BLaER1 treated with 17β-estradiol and CSF1 and Interleukin-3, amounts not matched to agents 10 nM and 100 nM (cell line): ENCODE results near the gene BCAT1.

Source experiments
- H3K27ac ChIP-seq, 11 experiments: shearing (Covaris generic); formaldehyde crosslinking; 2 replicates each; pipeline ENCODE4 v1.8.1; 2022
- H3K27me3 ChIP-seq, 11 experiments: shearing (Covaris generic); formaldehyde crosslinking; 2 replicates each; pipeline ENCODE4 v1.8.1; 2022
- H3K36me3 ChIP-seq, 11 experiments: shearing (Covaris generic); formaldehyde crosslinking; 2 replicates each; pipeline ENCODE4 v1.8.1; 2022
- H3K4me1 ChIP-seq, 10 experiments: shearing (Covaris generic); formaldehyde crosslinking; 2 replicates each; pipeline ENCODE4 v1.8.1; 2022
- H3K4me2 ChIP-seq, 11 experiments: shearing (Covaris generic); formaldehyde crosslinking; 2 replicates each; pipeline ENCODE4 v1.8.1; 2022
- H3K4me3 ChIP-seq, 10 experiments: shearing (Covaris generic); formaldehyde crosslinking; 2 replicates each; pipeline ENCODE4 v1.8.1; 2022
- H3K9ac ChIP-seq, 11 experiments: shearing (Covaris generic); formaldehyde crosslinking; 2 replicates each; pipeline ENCODE4 v1.8.1; 2022
- H3K9me3 ChIP-seq, 11 experiments: shearing (Covaris generic); formaldehyde crosslinking; replicated peaks in 1 of 11; 2 replicates each; pipeline ENCODE4 v1.8.1; 2022
- H4K20me1 ChIP-seq, 11 experiments: shearing (Covaris generic); formaldehyde crosslinking; 2 replicates each; pipeline ENCODE4 v1.8.1; 2022
- Cebpa-rat ChIP-seq, 11 experiments: shearing (Covaris generic); IDR thresholded peaks; 2 replicates each; pipeline ENCODE4 v1.8.1; 2022

The BCAT1 gene

DNA sequence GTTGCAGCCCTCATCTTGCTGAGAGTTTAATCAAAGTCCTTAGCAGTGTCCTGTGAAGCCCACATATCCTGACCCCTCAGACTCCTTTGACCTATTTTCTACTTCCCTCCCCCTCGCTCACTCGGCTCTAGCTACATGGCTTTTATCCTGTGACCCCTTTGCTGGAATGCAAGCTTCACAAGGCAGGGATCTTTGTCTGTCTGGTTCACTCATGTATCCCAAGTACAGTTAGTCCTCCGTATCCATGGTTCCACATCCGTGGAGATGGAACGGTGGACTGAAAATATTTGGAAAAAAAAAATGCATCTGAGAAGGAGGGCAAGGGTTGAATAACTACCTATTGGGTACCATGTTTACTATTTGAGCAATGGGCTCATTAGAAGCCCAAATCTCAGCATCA lies 173.8 kb downstream of the BCAT1 start:
- Histone ChIP-seq H3K4me3 (no peak overlapping the region), H3K27me3 (no peaks in the 10 kb centered on the region), H3K27ac (no peak overlapping the region), H3K4me2 (no peak overlapping the region), H3K9ac (no peak overlapping the region), H3K4me1 (peaks cover 0 to 25% (median 0%) of the 10 kb centered on the region in 10 experiments; a peak in 5 of 20 replicates), H3K9me3 (peaks cover 0 to 6% (median 4%) of the 10 kb centered on the region in 11 experiments; a peak in 4 of 22 replicates), H4K20me1 (no peaks in the 10 kb centered on the region), H3K36me3 (no peaks in the 10 kb centered on the region)
- TF ChIP-seq Cebpa-rat (IDR thresholded peaks at IDR 0.05), result no peak

DNA sequence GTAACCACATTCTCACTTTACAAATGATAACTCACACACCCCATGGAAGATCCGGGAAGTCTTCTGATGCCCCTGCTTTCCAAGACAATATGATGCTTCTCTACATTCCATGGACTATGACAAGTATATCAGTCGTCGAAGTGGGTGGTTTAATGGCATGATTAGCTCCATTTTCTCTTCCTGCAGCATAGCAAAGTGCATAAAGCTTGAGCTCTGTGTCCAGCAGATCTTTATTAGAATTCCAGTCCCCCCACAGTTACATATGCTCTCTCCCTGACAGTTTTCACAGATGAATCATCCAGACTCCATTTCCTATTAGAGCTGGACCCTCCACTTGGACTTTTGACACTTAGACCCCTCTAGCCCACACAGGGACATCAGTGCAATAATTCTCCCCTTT lies 174.9 kb downstream of the BCAT1 start:
- peaks cover 0 to 25% (median 0%) of the 10 kb centered on the region in 10 experiments; a peak in 5 of 20 replicates for H3K4me1 ChIP-seq
- no peaks in the 10 kb centered on the region for H4K20me1 ChIP-seq
- no peak overlapping the region for H3K27ac ChIP-seq
- no peak overlapping the region for H3K4me2 ChIP-seq
- H3K9ac ChIP-seq, result no peak overlapping the region
- H3K27me3 ChIP-seq, result no peaks in the 10 kb centered on the region
- no peaks in the 10 kb centered on the region for H3K36me3 ChIP-seq
- TF ChIP-seq Cebpa-rat (IDR thresholded peaks at IDR 0.05), result no peak
- H3K4me3 ChIP-seq, result no peak overlapping the region
- H3K9me3 ChIP-seq, result peaks cover 0 to 6% (median 4%) of the 10 kb centered on the region in 11 experiments; a peak in 4 of 22 replicates

DNA sequence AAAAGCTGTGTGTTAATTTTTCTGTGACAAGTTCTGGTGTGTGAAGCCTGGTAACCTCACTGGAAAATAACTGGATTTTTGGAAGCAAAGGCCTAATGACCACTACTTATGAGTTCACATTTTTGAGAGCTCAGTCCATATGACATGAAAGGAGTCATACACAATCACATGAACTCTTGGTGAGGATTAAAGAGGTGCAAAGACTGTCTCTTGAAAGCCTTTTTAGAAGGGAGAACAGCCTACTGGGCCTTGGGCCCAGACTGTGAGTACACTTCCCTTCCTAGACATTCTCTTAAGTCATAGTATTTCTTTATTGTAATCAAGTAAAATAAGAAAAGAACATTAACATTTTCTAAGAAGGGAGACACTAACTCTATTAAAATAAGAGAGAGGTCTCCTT lies 176.1 kb downstream of the BCAT1 start:
- Histone ChIP-seq H3K4me2 (no peak overlapping the region), H3K9ac (no peak overlapping the region), H3K27me3 (no peaks in the 10 kb centered on the region), H3K4me3 (no peak overlapping the region), H4K20me1 (no peaks in the 10 kb centered on the region), H3K27ac (no peak overlapping the region), H3K4me1 (peaks cover 0 to 17% (median 0%) of the 10 kb centered on the region in 10 experiments; a peak in 5 of 20 replicates), H3K36me3 (no peaks in the 10 kb centered on the region), H3K9me3 (peaks cover under 1 to 13% (median 6%) of the 10 kb centered on the region in 11 experiments; a peak in 12 of 22 replicates)
- no peak for TF ChIP-seq Cebpa-rat (IDR thresholded peaks at IDR 0.05)

DNA sequence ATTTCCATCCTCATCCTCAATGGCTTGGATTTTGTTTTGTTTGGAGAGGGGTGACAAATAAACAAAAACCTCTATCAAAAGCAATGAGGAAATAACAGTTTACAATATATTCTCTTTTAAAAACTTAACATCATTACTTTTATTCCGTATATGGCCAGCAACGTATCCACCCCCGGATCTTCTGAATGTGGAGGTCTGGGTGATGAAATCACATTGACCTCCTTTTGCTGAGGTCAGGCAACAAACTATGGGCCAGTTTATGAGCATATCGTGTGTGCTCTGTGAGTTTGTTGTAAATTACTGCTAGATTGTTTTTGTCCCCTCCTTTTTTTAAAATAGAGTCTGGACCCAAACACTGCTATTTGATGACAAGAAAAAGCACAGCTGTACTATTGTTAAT lies 178.1 kb downstream of the BCAT1 start:
- Histone ChIP-seq H4K20me1 (no peaks in the 10 kb centered on the region), H3K36me3 (no peaks in the 10 kb centered on the region), H3K9ac (no peak overlapping the region), H3K27ac (no peak overlapping the region), H3K4me2 (no peak overlapping the region), H3K4me1 (no peaks in the 10 kb centered on the region), H3K9me3 (peaks cover 5 to 22% (median 14%) of the 10 kb centered on the region in 11 experiments; a peak in 17 of 22 replicates), H3K27me3 (no peaks in the 10 kb centered on the region), H3K4me3 (no peak overlapping the region)
- no peak for TF ChIP-seq Cebpa-rat (IDR thresholded peaks at IDR 0.05)

DNA sequence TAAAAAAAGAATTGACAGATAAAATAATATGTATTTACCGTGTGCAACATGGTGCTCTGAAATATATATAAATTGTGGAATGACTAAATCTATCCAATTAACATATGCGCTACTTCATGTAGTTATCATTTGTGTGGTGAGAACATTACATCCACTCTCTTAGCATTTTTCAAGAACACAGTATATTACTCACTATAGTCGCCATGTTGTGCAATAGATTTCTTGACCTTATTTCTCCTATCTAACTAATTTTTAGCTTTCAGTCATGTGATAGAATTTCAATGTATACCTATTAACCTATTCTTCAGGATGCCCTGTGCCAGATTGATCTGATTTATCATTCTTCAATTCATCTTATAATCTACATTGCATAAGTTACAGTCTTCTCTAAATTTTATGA lies 178.6 kb downstream of the BCAT1 start:
- Histone ChIP-seq H3K27ac (no peak overlapping the region), H3K4me2 (no peak overlapping the region), H3K27me3 (no peaks in the 10 kb centered on the region), H3K36me3 (no peaks in the 10 kb centered on the region), H3K9ac (no peak overlapping the region), H3K9me3 (peaks cover 5 to 22% (median 12%) of the 10 kb centered on the region in 11 experiments; a peak in 17 of 22 replicates), H4K20me1 (no peaks in the 10 kb centered on the region), H3K4me1 (no peaks in the 10 kb centered on the region), H3K4me3 (no peak overlapping the region)
- no peak for TF ChIP-seq Cebpa-rat (IDR thresholded peaks at IDR 0.05)

DNA sequence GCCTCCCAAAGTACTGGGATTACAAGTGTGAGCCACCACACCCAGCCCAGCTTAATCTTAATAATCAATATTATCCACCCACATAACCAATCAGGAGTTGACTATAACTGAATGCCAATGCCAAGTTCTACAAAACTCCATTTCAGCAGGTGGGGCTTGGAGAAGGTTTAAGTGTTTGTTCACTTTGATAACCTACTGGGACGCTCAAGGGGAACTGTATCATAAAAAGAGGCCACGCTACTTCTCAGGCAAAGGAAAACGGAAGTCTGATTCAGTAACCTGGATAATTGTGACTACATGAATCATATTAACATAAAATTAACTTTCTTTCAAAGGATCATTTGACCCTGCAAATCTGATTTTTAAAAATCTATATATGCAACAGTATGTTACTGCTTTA lies 179.2 kb downstream of the BCAT1 start:
- no peak for TF ChIP-seq Cebpa-rat (IDR thresholded peaks at IDR 0.05)
- no peaks in the 10 kb centered on the region for H3K4me1 ChIP-seq
- H3K9me3 ChIP-seq, result peaks cover 5 to 22% (median 12%) of the 10 kb centered on the region in 11 experiments; a peak in 17 of 22 replicates
- no peaks in the 10 kb centered on the region for H4K20me1 ChIP-seq
- no peak overlapping the region for H3K9ac ChIP-seq
- no peak overlapping the region for H3K4me3 ChIP-seq
- H3K27me3 ChIP-seq, result no peaks in the 10 kb centered on the region
- no peak overlapping the region for H3K4me2 ChIP-seq
- no peaks in the 10 kb centered on the region for H3K36me3 ChIP-seq
- no peak overlapping the region for H3K27ac ChIP-seq

DNA sequence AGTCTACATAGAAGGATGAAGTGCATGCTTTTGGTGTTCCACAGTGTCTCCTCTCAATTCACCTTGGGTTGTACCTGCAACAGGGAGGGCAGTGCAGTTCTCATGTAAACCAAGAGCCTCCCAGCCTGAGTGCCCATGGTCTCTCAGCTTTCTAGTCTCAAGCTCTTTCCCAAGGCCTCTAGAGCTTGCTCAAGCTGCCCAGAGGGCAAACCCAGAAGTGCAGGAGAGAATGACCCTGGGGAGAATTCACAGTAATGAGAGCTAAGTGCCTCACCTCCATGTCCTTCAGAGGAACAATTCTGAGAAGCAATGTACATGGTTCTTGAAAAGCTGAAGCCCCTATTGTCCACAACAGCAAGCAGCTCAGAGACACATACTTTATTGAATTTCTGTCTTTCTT lies 180.5 kb downstream of the BCAT1 start:
- Histone ChIP-seq H3K4me3 (no peak overlapping the region), H3K27me3 (no peaks in the 10 kb centered on the region)
- no peak for TF ChIP-seq Cebpa-rat (IDR thresholded peaks at IDR 0.05)

DNA sequence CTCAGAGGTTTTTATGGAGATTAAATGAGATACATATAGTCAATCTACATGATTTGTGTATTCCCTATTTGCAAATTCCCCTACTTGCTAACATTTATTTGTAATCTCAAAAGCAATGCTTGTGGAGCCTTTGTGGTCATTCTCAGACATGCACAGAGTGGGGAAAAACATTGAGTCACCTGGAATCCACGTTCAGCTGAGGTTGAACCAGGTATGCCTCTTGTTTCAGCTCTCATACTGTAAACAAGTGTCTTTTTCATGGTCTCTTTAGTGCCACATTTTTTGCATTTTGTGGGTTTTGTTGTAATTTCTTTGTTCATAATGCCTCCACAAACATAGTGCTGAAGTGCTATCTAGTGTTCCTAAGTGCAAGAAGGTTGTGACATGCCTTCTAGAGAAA lies 181.9 kb downstream of the BCAT1 start:
- Histone ChIP-seq H3K4me2 (no peak overlapping the region), H3K9ac (no peak overlapping the region), H4K20me1 (no peaks in the 10 kb centered on the region), H3K36me3 (no peaks in the 10 kb centered on the region), H3K4me3 (no peak overlapping the region), H3K4me1 (no peaks in the 10 kb centered on the region), H3K27me3 (no peaks in the 10 kb centered on the region), H3K27ac (no peak overlapping the region), H3K9me3 (peaks cover 5 to 22% (median 12%) of the 10 kb centered on the region in 11 experiments; a peak in 18 of 22 replicates)
- TF ChIP-seq Cebpa-rat (IDR thresholded peaks at IDR 0.05), result no peak

More for the DNA sequence above, 180.5 kb downstream of the BCAT1 start:
- no peak overlapping the region for H3K9ac ChIP-seq
- H3K9me3 ChIP-seq, result peaks cover 5 to 22% (median 12%) of the 10 kb centered on the region in 11 experiments; a peak in 17 of 22 replicates
- H3K4me1 ChIP-seq, result no peaks in the 10 kb centered on the region
- no peaks in the 10 kb centered on the region for H4K20me1 ChIP-seq
- no peak overlapping the region for H3K4me2 ChIP-seq
- H3K36me3 ChIP-seq, result no peaks in the 10 kb centered on the region
- no peak overlapping the region for H3K27ac ChIP-seq

DNA sequence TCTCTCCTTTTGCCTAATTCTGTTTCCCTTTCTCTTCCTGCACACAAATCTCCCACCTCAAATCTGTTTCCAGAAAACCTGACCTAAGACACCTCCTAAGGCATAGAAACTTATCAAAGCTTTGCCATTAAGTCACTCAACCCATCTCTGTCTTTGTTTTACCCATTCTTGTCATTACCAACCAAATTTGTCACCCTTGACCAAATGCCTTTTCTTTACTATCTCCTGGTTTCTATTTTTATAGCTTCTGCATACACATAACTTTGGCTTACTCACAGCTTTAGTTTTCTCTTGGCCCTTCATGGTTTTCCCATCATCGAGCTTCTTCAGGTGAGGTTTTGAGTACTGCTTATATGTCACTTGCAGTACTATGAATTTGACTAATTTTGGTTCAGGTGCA lies 184.2 kb downstream of the BCAT1 start:
- Histone ChIP-seq H3K4me2 (no peak overlapping the region), H4K20me1 (no peaks in the 10 kb centered on the region)

DNA sequence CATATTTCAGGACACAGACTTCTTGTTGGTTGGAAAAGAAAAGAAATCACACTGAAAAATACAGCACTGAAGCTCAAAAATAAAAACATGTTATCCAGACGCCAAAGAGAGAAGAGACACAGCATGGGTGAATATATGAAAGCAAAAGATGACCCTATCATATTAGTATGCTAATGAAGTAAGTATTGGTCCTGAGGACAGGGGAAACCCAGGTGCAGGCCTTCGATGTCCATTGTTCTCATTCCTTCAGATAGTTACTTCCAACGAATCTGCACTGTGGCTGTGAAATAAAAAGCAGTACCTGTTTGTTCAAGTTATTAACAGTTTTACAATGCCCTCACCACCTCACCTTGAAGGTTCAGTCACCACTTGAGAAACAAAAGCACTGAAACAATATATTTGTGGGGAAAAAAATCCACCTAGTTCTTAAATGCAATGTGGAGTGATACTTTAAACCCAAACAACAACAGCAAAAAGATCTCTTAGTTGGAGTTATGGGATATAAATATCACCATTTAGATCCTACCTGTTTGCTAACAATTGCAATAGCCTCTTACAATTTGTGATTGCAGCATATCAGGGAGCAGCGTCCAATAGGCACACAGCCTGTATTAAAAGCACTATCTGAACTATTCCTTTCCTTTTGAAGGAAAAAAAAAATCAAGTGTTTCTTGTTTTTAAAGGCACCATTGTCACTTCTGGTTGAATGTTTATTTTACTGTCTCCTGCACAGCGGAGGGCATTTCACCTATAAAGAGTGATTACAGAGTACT lies 188.1 kb downstream of the BCAT1 start:
- H4K20me1 ChIP-seq, result no peaks in the 10 kb centered on the region
- no peaks in the 10 kb centered on the region for H3K36me3 ChIP-seq
- peaks cover 0 to 7% (median 0%) of the 10 kb centered on the region in 10 experiments; a peak in 3 of 20 replicates for H3K4me1 ChIP-seq
- no peak for TF ChIP-seq Cebpa-rat (IDR thresholded peaks at IDR 0.05)
- no peaks in the 10 kb centered on the region; a peak in 1 of 22 replicates for H3K9me3 ChIP-seq
- H3K27me3 ChIP-seq, result no peaks in the 10 kb centered on the region
- no peak overlapping the region for H3K27ac ChIP-seq
- H3K4me3 ChIP-seq, result no peak overlapping the region
- H3K4me2 ChIP-seq, result no peak overlapping the region
- H3K9ac ChIP-seq, result no peak overlapping the region

More for the DNA sequence above, 184.2 kb downstream of the BCAT1 start:
- Histone ChIP-seq H3K27me3 (no peaks in the 10 kb centered on the region), H3K9me3 (peaks cover 5 to 22% (median 12%) of the 10 kb centered on the region in 11 experiments; a peak in 18 of 22 replicates), H3K36me3 (no peaks in the 10 kb centered on the region), H3K4me3 (no peak overlapping the region), H3K9ac (no peak overlapping the region), H3K27ac (no peak overlapping the region), H3K4me1 (no peaks in the 10 kb centered on the region)
- no peak for TF ChIP-seq Cebpa-rat (IDR thresholded peaks at IDR 0.05)
